HG02623 (cell line): ENCODE results near the gene PELI3.

Experiments
- ATAC-seq: cut with Tn5 transposase; IDR thresholded peaks from one replicate; pipeline ENCODE4 v1.9.1; 2021; ENCODE audit warnings: moderate library complexity; ENCODE audit not compliant: unreplicated experiment

Gene PELI3

GRCh38 chr11:66497206-66497605, 30.5 kb downstream of the PELI3 start:
- ATAC-seq = no peak

- no peak for ATAC-seq
Observed at GRCh38 chr11:66498506-66498905, 31.8 kb downstream of the PELI3 start.

DNA sequence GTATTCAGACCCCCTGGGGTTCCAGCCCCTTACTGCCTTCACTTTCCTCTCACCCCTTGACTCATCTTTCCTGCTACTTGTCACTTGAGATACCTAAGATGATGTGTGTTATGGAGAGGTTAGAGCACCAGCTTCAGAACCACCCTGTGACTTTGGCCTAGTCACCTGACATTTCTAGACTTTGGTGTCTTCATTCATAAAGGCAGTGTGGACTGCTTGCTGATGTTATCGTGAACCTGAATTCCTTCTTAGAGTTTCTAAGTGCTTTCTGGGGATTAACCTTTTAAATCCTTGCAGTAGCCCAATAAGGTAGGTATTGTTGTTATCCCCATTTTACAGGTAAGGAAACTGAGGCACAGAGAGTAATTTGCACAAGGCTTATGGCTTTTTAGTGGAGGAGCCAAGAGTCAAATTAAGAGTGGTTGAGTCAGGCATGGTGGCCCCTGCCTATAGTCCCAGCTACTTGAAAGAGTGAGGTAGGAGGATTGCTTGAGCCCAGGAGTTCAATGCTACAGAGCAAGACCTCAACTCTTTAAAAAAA, 38.6 kb downstream of the PELI3 start:
- no peak for ATAC-seq

GRCh38 chr11:66509131-66509561, 42.4 kb downstream of the PELI3 start:
- no peak for ATAC-seq

- peak; percentile 68 for ATAC-seq
Observed at GRCh38 chr11:66510271-66510989, 43.7 kb downstream of the PELI3 start, which contains the start of gene BBS1. BBS1 (plus strand) TSS chr11:66510635; CDS start chr11:66510660, 25 bp downstream.

GRCh38 chr11:66510990-66511339, 44.3 kb downstream of the PELI3 start:
- ATAC-seq = no peak

GRCh38 chr11:66523611-66524010, 56.9 kb downstream of the PELI3 start:
- no peak for ATAC-seq

DNA sequence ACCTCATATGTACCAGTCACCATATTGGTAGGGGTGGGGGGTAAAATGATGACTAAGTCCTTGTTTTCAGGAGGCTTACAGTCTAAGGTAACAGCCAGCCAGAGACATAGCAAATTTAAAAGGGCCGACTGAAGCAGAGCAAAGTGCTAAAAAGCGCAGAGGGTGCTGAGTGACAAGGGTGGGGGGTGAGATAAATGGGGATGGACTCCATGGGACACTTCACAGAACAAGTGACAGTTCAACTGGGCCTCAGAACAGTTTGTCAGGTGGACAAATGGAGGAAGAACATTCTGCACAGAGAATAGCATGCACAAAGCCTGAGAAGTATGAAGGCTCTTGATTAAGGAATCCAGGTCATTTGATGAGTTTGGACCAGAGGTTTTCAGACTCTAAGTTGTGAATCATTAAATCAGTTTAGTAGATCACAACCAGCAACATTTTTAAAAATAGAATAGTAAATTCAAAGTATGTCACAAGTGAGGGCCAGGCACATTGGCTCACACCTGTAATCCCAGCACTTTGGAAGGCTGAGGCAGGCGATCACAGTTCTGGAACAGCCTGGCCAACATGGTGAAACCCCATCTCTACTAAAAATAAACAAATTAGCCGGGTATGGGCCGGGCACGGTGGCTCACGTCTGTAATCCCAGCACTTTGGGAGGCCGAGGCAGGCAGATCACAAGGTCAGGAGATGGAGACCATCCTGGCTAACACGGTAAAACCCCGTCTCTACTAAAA, 57.8 kb downstream of the PELI3 start:
- no peak for ATAC-seq
